Ascending aorta (tissue), 2 donors: ENCODE data around the gene OR2C1. TPM values are rescaled to one million over a fixed set of nuclear protein-coding genes. Genes with fewer than 3 reads are reported as not detected.

Experiments
- DNase-seq, 2 donors: peaks; one replicate each; pipeline ENCODE4 v3.0.0-alpha.2; 2019; ENCODE audit warnings: low spot score in 2 of 2
- H3K27ac ChIP-seq, 2 donors: fragments of 200-600 bp; sonication (generic); one replicate each; pipeline ENCODE4 v1.5.1; 2016 to 2017; ENCODE audit warnings: mild to moderate bottlenecking in 1 of 2
- H3K27me3 ChIP-seq: fragments of 200-600 bp; sonication (generic); one replicate; pipeline ENCODE4 v1.5.1; 2017
- H3K36me3 ChIP-seq, 2 donors: fragments of 200-600 bp; sonication (generic); one replicate each; pipeline ENCODE4 v1.5.1; 2016
- H3K4me1 ChIP-seq, 2 donors: fragments of 200-600 bp; sonication (generic); one replicate each; pipeline ENCODE4 v1.5.1; 2016 to 2017; ENCODE audit warnings: mild to moderate bottlenecking in 1 of 2
- H3K4me3 ChIP-seq, 2 donors: fragments of 200-600 bp; sonication (generic); one replicate each; pipeline ENCODE4 v1.5.1; 2016 to 2017; ENCODE audit warnings: mild to moderate bottlenecking in 1 of 2
- H3K9me3 ChIP-seq, 2 donors: fragments of 200-600 bp; sonication (generic); one replicate each; pipeline ENCODE4 v1.5.1; 2016
- intact Hi-C: fragments of 100-400 bp; cut with DNase I; formaldehyde crosslinking; loops from one replicate; pipeline ENCODE4 v1.15.1; 2023
- total RNA-seq: library from RNA; depleted of rRNA; stranded (reverse); fragments of >200 nt; gene quantifications from one replicate; pipeline ENCODE4 v1.1.0, GENCODE V29; 2016
- TF ChIP-seq, protein P1 (sequence below), 3 experiments: fragments of 200-600 bp in 2 of 3; fragments of 450-650 bp in 1 of 3; sonication (generic) in 2 of 3; IDR thresholded peaks; one replicate each; pipeline ENCODE4 v1.5.1; 2016 to 2019; ENCODE audit warnings: antibody characterized with exemption in 3 of 3, mild to moderate bottlenecking in 1 of 3, moderate library complexity in 1 of 3

OR2C1 gene
- total RNA-seq, 1 donor from 2014 or later = not detected

DNA sequence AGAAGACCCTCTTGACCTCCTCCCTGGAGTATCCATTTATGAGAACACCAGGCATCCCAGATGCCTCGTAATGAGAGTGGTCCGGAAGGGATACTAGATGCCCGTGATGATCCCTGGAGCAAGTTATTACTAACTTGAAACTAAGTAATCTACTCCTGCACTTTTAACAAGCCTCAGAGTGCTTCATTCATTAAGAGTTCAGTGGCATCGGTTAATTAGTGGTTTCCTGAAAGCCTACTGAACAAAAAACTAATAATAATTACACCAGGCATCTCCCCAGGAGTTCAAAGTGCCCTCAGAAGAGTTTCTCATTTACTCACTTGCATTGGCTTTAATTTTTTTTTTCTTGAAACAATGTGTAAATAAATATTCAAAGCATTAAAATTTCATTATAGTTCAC is 28.2 kb upstream of the OR2C1 start:
- Histone ChIP-seq H3K27ac (no peak overlapping the region), H3K4me3 (no peak overlapping the region), H3K27me3 (no peaks in the 10 kb centered on the region), H3K4me1 (no peaks in the 10 kb centered on the region), H3K9me3 (peaks cover 18 to 36% of the 10 kb centered on the region in 2 donors), H3K36me3 (no peaks in the 10 kb centered on the region)
- TF ChIP-seq, protein P1, sequence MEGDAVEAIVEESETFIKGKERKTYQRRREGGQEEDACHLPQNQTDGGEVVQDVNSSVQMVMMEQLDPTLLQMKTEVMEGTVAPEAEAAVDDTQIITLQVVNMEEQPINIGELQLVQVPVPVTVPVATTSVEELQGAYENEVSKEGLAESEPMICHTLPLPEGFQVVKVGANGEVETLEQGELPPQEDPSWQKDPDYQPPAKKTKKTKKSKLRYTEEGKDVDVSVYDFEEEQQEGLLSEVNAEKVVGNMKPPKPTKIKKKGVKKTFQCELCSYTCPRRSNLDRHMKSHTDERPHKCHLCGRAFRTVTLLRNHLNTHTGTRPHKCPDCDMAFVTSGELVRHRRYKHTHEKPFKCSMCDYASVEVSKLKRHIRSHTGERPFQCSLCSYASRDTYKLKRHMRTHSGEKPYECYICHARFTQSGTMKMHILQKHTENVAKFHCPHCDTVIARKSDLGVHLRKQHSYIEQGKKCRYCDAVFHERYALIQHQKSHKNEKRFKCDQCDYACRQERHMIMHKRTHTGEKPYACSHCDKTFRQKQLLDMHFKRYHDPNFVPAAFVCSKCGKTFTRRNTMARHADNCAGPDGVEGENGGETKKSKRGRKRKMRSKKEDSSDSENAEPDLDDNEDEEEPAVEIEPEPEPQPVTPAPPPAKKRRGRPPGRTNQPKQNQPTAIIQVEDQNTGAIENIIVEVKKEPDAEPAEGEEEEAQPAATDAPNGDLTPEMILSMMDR (IDR thresholded peaks at IDR 0.05) = no peak
- intact Hi-C loops = no loop called here
- DNase-seq = no peak

- no peak for DNase-seq
- intact Hi-C loops = no loop called here
- TF ChIP-seq, protein P1 (IDR thresholded peaks at IDR 0.05) = no peak
- H3K36me3 ChIP-seq = no peaks in the 10 kb centered on the region
- no peak overlapping the region for H3K4me3 ChIP-seq
- peaks cover 12 to 30% of the 10 kb centered on the region in 2 donors for H3K9me3 ChIP-seq
- H3K27ac ChIP-seq = no peak overlapping the region
- no peaks in the 10 kb centered on the region for H3K4me1 ChIP-seq
- H3K27me3 ChIP-seq = no peaks in the 10 kb centered on the region
Measured at GRCh38 chr16:3328104-3328503, 27.6 kb upstream of the OR2C1 start.

DNA sequence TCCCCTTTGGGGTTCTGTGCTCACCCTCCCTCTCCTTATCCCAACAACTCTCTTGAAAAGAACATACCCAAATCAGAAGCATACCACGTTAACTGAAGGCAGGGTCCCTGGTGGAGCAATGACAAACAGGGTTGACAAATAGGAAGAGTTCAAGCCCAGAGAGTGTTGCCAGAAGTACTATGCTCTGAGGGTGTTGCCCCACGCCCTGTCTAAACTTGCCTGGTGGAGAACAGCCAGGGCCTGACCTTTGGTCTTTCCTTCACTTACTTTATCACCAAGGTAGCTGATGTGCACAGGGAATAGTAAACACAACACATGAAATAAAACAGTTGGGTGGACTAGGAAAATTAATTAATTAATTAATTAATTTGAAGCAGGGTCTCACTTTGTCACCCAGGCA is 27.0 kb upstream of the OR2C1 start:
- H3K4me1 ChIP-seq = no peaks in the 10 kb centered on the region
- TF ChIP-seq, protein P1 (IDR thresholded peaks at IDR 0.05) = no peak
- DNase-seq = no peak
- H3K27ac ChIP-seq = no peak overlapping the region
- H3K36me3 ChIP-seq = no peaks in the 10 kb centered on the region
- H3K9me3 ChIP-seq = peaks cover 6 to 27% of the 10 kb centered on the region in 2 donors
- no peaks in the 10 kb centered on the region for H3K27me3 ChIP-seq
- intact Hi-C loops = no loop called here
- no peak overlapping the region for H3K4me3 ChIP-seq

DNA sequence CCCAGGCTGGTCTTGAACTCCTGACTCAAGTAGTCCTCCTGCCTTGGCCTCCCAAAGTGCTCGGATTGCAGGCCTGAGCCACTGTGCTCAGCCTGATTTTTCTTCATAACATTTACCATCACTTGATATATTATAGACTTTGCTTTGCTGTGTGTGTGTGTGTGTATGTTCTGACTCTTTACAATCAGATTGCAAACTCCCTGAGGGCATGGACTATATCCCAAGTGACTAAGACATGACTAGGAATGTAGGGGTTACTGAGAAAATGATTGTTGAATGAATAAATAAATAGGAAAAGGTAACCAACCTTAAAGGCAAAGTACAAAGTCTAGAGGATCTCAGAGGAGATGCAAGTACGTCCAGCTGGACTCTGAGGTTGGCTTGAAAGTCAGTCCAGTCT is 9.6 kb upstream of the OR2C1 start:
- no peaks in the 10 kb centered on the region for H3K9me3 ChIP-seq
- no peaks in the 10 kb centered on the region for H3K27me3 ChIP-seq
- no peaks in the 10 kb centered on the region for H3K4me1 ChIP-seq
- intact Hi-C loops = no loop called here
- DNase-seq = no peak
- H3K27ac ChIP-seq = no peak overlapping the region
- no peak overlapping the region for H3K4me3 ChIP-seq
- no peaks in the 10 kb centered on the region for H3K36me3 ChIP-seq
- TF ChIP-seq, protein P1 (IDR thresholded peaks at IDR 0.05) = no peak

DNA sequence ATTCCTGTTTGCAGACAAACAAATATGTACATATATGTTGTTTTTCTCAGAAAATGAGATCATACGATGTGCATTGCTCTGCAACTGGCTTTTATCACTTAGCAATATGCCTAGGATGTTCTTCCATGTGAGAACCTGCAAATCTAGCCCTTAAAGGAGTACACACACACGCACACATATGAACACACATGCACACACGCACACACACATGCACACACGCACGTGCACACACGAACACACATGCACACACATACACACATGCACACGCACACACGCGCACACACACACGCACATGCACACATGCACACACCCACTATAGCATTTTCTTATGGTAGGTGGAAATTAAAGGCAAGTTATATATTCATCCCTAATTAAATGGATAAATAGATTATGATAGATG is 8.1 kb upstream of the OR2C1 start:
- Histone ChIP-seq H3K27ac (no peak overlapping the region), H3K4me3 (no peak overlapping the region), H3K9me3 (no peaks in the 10 kb centered on the region), H3K4me1 (no peaks in the 10 kb centered on the region), H3K27me3 (no peaks in the 10 kb centered on the region), H3K36me3 (no peaks in the 10 kb centered on the region)
- no peak for DNase-seq
- TF ChIP-seq, protein P1 (IDR thresholded peaks at IDR 0.05) = no peak
- intact Hi-C loops = no loop called here

GRCh38 chr16:3348547-3349167 is 7.0 kb upstream of the OR2C1 start:
- no peaks in the 10 kb centered on the region for H3K9me3 ChIP-seq
- H3K36me3 ChIP-seq = no peaks in the 10 kb centered on the region
- no peak overlapping the region for H3K4me3 ChIP-seq
- TF ChIP-seq, protein P1 (IDR thresholded peaks at IDR 0.05) = no peak
- no peak for DNase-seq
- no peaks in the 10 kb centered on the region for H3K27me3 ChIP-seq
- intact Hi-C loops = no loop called here
- H3K4me1 ChIP-seq = no peaks in the 10 kb centered on the region
- H3K27ac ChIP-seq = no peak overlapping the region
